Panc1 (cell line): ENCODE data around the gene AGPS. TPM values are rescaled to one million over a fixed set of nuclear protein-coding genes. Genes with fewer than 3 reads are reported as not detected.

ENCODE experiments used
- ATAC-seq: fragments of 200-7000 bp; cut with Tn5 transposase; 2 replicates; pipeline ENCODE4 v1.9.1; 2020; ENCODE audit warnings: mild to moderate bottlenecking, moderate library complexity
- BruUV-seq: library from RNA; stranded (reverse); fragments of 400-500 nt; replicated peaks from 2 replicates; lab custom pipeline; 2021; lab: Mats Ljungman, UMichigan
- CTCF ChIA-PET: fragments of 300-600 bp; sonication (Branson Sonifier 250); formaldehyde crosslinking; loops from one replicate; lab custom pipeline; 2022; ENCODE audit warnings: antibody characterized with exemption; lab: Charles Lee
- POLR2A ChIA-PET: fragments of 300-600 bp; sonication (Branson Sonifier 250); formaldehyde crosslinking; loops from one replicate; lab custom pipeline; 2022; ENCODE audit warnings: antibody characterized with exemption; lab: Charles Lee
- DNase-seq: peaks from one replicate; pipeline ENCODE4 v3.0.0-alpha.2; 2010; ENCODE audit warnings: low read depth, low spot score
- H3K27ac ChIP-seq: 2 replicates; pipeline ENCODE4 v1.5.1; 2011; ENCODE audit warnings: mild to moderate bottlenecking, low read length, inconsistent platforms
- H3K27me3 ChIP-seq: fragments of 200-500 bp; sonication (Bioruptor generic); 2 replicates; pipeline ENCODE4 v1.6.0; 2014; ENCODE audit warnings: low read length, inconsistent platforms; ENCODE audit not compliant: control insufficient read depth, insufficient read depth
- H3K36me3 ChIP-seq: fragments of 200-500 bp; sonication (Bioruptor generic); 2 replicates; pipeline ENCODE4 v1.5.1; 2014; ENCODE audit warnings: inconsistent platforms, mild to moderate bottlenecking, low read length, moderate library complexity; ENCODE audit not compliant: control insufficient read depth, insufficient read depth
- H3K4me1 ChIP-seq: 2 replicates; pipeline ENCODE4 v1.5.1; 2011; ENCODE audit warnings: inconsistent platforms, mild to moderate bottlenecking, low read length, moderate library complexity; ENCODE audit not compliant: control insufficient read depth, insufficient read depth
- H3K4me3 ChIP-seq, 2 experiments: 2 replicates each; pipeline ENCODE4 v1.5.1; 2011 to 2012; ENCODE audit warnings: low read depth in 2 of 2, low read length in 2 of 2, mild to moderate bottlenecking in 2 of 2, inconsistent platforms in 1 of 2, moderate library complexity in 1 of 2
- H3K9me3 ChIP-seq: fragments of 200-500 bp; sonication (Bioruptor generic); 2 replicates; pipeline ENCODE4 v1.5.1; 2014; ENCODE audit warnings: low read depth, mild to moderate bottlenecking, inconsistent platforms, low read length, moderate library complexity; ENCODE audit not compliant: control insufficient read depth, insufficient read depth
- POLR2AphosphoS5 ChIP-seq: IDR thresholded peaks from 2 replicates; pipeline ENCODE4 v1.6.1; 2012; ENCODE audit warnings: mild to moderate bottlenecking, low read depth, low read length, moderate library complexity
- SIN3A ChIP-seq: IDR thresholded peaks from 2 replicates; pipeline ENCODE4 v1.6.1; 2012; ENCODE audit warnings: low read depth, mild to moderate bottlenecking, low read length, moderate library complexity, borderline replicate concordance; ENCODE audit not compliant: insufficient read depth
- TCF7L2 ChIP-seq: IDR thresholded peaks from 2 replicates; pipeline ENCODE4 v1.6.1; 2011; ENCODE audit warnings: mild to moderate bottlenecking, low read depth, low read length, inconsistent platforms
- in situ Hi-C: cut with HindIII; loops from 2 replicates; pipeline ENCODE4 v1.10.0; 2016; ENCODE audit warnings: low sequenced_read_pairs, low pct_unique_long_range_greater_than_20kb
- intact Hi-C: fragments of 100-400 bp; cut with micrococcal nuclease; formaldehyde crosslinking; loops from one replicate; pipeline ENCODE4 v1.10.0; 2022; ENCODE audit not compliant: unreplicated experiment
- total RNA-seq: library from RNA; stranded (reverse); gene quantifications from one replicate; pipeline ENCODE4 v1.2.1, GENCODE V29; 2021; ENCODE audit not compliant: unreplicated experiment
- TF ChIP-seq, protein P1 (sequence below): fragments of 450-650 bp; IDR thresholded peaks from 2 replicates; pipeline ENCODE4 v1.5.1; 2017; ENCODE audit warnings: mild to moderate bottlenecking
- TF ChIP-seq, protein P2 (sequence below), 2 experiments: IDR thresholded peaks; 2 replicates each; pipeline ENCODE4 v1.6.1; 2011 to 2012; ENCODE audit warnings: low read depth in 2 of 2, control low read depth in 1 of 2, low read length in 1 of 2, mild to moderate bottlenecking in 1 of 2, moderate library complexity in 1 of 2; ENCODE audit not compliant: insufficient read depth in 1 of 2

AGPS gene
- total RNA-seq, 1 experiment from 2014 or later, result 68.7 TPM

DNA sequence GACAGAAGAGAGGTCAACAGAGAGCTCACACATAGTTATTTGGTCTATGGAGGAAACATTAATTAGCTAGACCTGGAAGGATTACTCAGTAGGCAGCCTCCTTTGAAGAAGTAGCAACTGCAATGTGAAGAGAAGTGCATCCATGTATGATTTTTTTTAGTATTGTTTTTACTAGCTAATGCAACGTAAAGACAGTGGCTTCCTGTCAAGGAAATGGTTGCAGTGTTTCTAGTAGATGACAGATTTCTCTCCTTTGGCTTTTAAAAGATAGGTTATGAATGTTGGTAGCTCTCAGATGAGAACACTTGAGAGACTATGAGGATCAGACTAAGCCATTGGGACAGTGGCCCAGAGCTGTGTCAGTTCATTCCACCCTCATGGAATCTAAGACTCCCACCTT is 175.8 kb downstream of the AGPS start:
- in situ Hi-C loops (no loop called here), intact Hi-C loops (no loop called here)
- H3K4me1 ChIP-seq, result no peaks in the 10 kb centered on the region
- no TSS peak for BruUV-seq
- ChIA-PET POLR2A (no interaction called here), CTCF (interaction anchor here (0.5 kb wide), 1 partner anchor 21 kb away, joined by 3 read pairs; no protein-coding TSS in a partner anchor)
- H3K36me3 ChIP-seq, result no peaks in the 10 kb centered on the region
- no peak overlapping the region for H3K27ac ChIP-seq
- ATAC-seq (no peak), DNase-seq (no peak)
- no peaks in the 10 kb centered on the region for H3K9me3 ChIP-seq
- TF ChIP-seq, protein P1, sequence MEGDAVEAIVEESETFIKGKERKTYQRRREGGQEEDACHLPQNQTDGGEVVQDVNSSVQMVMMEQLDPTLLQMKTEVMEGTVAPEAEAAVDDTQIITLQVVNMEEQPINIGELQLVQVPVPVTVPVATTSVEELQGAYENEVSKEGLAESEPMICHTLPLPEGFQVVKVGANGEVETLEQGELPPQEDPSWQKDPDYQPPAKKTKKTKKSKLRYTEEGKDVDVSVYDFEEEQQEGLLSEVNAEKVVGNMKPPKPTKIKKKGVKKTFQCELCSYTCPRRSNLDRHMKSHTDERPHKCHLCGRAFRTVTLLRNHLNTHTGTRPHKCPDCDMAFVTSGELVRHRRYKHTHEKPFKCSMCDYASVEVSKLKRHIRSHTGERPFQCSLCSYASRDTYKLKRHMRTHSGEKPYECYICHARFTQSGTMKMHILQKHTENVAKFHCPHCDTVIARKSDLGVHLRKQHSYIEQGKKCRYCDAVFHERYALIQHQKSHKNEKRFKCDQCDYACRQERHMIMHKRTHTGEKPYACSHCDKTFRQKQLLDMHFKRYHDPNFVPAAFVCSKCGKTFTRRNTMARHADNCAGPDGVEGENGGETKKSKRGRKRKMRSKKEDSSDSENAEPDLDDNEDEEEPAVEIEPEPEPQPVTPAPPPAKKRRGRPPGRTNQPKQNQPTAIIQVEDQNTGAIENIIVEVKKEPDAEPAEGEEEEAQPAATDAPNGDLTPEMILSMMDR, result no peak
- TF ChIP-seq, protein P2, sequence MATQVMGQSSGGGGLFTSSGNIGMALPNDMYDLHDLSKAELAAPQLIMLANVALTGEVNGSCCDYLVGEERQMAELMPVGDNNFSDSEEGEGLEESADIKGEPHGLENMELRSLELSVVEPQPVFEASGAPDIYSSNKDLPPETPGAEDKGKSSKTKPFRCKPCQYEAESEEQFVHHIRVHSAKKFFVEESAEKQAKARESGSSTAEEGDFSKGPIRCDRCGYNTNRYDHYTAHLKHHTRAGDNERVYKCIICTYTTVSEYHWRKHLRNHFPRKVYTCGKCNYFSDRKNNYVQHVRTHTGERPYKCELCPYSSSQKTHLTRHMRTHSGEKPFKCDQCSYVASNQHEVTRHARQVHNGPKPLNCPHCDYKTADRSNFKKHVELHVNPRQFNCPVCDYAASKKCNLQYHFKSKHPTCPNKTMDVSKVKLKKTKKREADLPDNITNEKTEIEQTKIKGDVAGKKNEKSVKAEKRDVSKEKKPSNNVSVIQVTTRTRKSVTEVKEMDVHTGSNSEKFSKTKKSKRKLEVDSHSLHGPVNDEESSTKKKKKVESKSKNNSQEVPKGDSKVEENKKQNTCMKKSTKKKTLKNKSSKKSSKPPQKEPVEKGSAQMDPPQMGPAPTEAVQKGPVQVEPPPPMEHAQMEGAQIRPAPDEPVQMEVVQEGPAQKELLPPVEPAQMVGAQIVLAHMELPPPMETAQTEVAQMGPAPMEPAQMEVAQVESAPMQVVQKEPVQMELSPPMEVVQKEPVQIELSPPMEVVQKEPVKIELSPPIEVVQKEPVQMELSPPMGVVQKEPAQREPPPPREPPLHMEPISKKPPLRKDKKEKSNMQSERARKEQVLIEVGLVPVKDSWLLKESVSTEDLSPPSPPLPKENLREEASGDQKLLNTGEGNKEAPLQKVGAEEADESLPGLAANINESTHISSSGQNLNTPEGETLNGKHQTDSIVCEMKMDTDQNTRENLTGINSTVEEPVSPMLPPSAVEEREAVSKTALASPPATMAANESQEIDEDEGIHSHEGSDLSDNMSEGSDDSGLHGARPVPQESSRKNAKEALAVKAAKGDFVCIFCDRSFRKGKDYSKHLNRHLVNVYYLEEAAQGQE (IDR thresholded peaks at IDR 0.05; ENCODE audit: insufficient read depth in 1 of 2, low read depth in 2 of 2, low read length in 1 of 2), result no peak
- TF ChIP-seq TCF7L2 (no peak), SIN3A (no peak), POLR2AphosphoS5 (no peak)
- H3K27me3 ChIP-seq, result peaks cover 8% of the 10 kb centered on the region; the same call in 1 of the 2 replicates
- H3K4me3 ChIP-seq, result no peak overlapping the region

DNA sequence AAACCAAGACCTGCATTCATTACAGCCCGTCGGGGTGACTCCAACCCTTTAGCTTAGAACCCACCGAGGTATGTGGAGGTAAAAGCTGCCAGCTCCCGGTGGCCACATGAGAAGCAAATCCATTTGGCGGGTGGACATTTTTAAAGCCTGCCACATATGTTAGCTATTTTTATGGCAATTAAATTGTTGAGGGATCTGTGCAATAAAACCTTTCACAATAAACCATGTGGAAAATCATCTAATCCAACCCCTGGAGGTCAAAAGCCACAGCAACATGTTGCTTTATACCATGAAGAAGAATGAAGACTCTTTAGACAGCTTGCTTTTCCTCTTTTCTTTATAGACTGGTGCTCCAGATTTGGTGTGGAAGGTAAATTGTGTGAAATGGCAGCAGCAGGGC is 176.3 kb downstream of the AGPS start:
- no peak overlapping the region for H3K27ac ChIP-seq
- ChIA-PET POLR2A (no interaction called here), CTCF (no interaction called here)
- no peak for TF ChIP-seq TCF7L2
- no peak for TF ChIP-seq POLR2AphosphoS5
- no peak for TF ChIP-seq SIN3A
- TF ChIP-seq, protein P2 (IDR thresholded peaks at IDR 0.05; ENCODE audit: insufficient read depth in 1 of 2, low read depth in 2 of 2, low read length in 1 of 2), result no peak
- TF ChIP-seq, protein P1, result no peak
- H3K36me3 ChIP-seq, result no peaks in the 10 kb centered on the region
- ATAC-seq, result no peak
- intact Hi-C loops, result no loop called here
- H3K4me1 ChIP-seq, result no peaks in the 10 kb centered on the region
- in situ Hi-C loops, result no loop called here
- no peak overlapping the region for H3K4me3 ChIP-seq
- H3K27me3 ChIP-seq, result peaks cover 8% of the 10 kb centered on the region; the same call in 1 of the 2 replicates
- no peak for DNase-seq
- no TSS peak for BruUV-seq
- H3K9me3 ChIP-seq, result no peaks in the 10 kb centered on the region
